ENCODE measurements around the gene P2RY12. TPM values are rescaled to one million over a fixed set of nuclear protein-coding genes. Genes with fewer than 3 reads are reported as not detected.

The P2RY12 gene
- total and polyA plus RNA-seq, 2 of the 8 experiments (the other 6 are each of a cell fraction or from before 2014, with no cell fraction given), result not detected

GRCh38 chr3:151305060-151305774, 79.3 kb downstream of the P2RY12 start (continued):
- TF ChIP-seq BCL11A (IDR thresholded peaks at IDR 0.05; ENCODE audit: low read depth in 2 of 2, low read length in 2 of 2), result no peak
- 0 out of 2 replicates have a peak, but pooled peaks have one; percentile 78 for TF ChIP-seq RXRA (IDR thresholded peaks at IDR 0.05; ENCODE audit: insufficient read depth, low read depth, low read length)
- peak; percentile 95 for TF ChIP-seq JUN (IDR thresholded peaks at IDR 0.05; ENCODE audit: low read depth, low read length)
- TF ChIP-seq TBP (IDR thresholded peaks at IDR 0.05; ENCODE audit: low read depth, low read length), result no peak; the same call in 1 of the 2 replicates
- peak; percentile 38 to 64; a peak in 1 of 4 replicates for TF ChIP-seq HDAC2 (IDR thresholded peaks at IDR 0.05; ENCODE audit: borderline replicate concordance in 1 of 2, low read depth in 2 of 2, low read length in 2 of 2)
- TF ChIP-seq POU5F1 (IDR thresholded peaks at IDR 0.05; ENCODE audit: low read depth, low read length), result no peak
- TF ChIP-seq GABPA (IDR thresholded peaks at IDR 0.05; ENCODE audit: borderline replicate concordance, insufficient read depth, low read length), result no peak
- TF ChIP-seq KDM1A (IDR thresholded peaks at IDR 0.05; ENCODE audit: borderline replicate concordance, low read length), result no peak
- peak in 1 of 2 experiments; percentile 53; a peak in 1 of 3 replicates for TF ChIP-seq EP300 (IDR thresholded peaks at IDR 0.05; ENCODE audit: borderline replicate concordance in 1 of 2, low read depth in 2 of 2, low read length in 2 of 2)
- TF ChIP-seq YY1 (IDR thresholded peaks at IDR 0.05; ENCODE audit: low read depth, low read length), result no peak
- TF ChIP-seq CBX5 (IDR thresholded peaks at IDR 0.05; ENCODE audit: low read depth, low read length), result no peak
- TF ChIP-seq KDM4A (IDR thresholded peaks at IDR 0.05; ENCODE audit: low read depth, low read length, severe bottlenecking), result no peak
- TF ChIP-seq ZNF274 (IDR thresholded peaks at IDR 0.05; ENCODE audit: borderline replicate concordance, extremely low read depth, low read length), result no peak
- TF ChIP-seq USF2 (IDR thresholded peaks at IDR 0.05; ENCODE audit: low read length), result no peak; the same call in 1 of the 2 replicates
- TF ChIP-seq JUND (IDR thresholded peaks at IDR 0.05; ENCODE audit: low read length), result peak; percentile 96
- TF ChIP-seq RAD21 (IDR thresholded peaks at IDR 0.05 in 1 of 2, conservative IDR thresholded peaks at IDR 0.05 in 1 of 2; ENCODE audit: low read depth in 2 of 2, low read length in 2 of 2), result peak; percentile 32 to 41; a peak in 3 of 4 replicates

Measured in H1 (cell line).